Stimulated activated CD8-positive, alpha-beta memory T cell treated with anti-CD3 and anti-CD28 coated beads, Interleukin-15, amount 100 ng/mL, for 4 hours (primary cell): Measurements from ENCODE around the gene KRTAP10-10.
"Not testable (repeated sequence)": the region's sequence is repeated elsewhere in the genome, so short reads cannot be mapped to it uniquely, and the experiment has no call there.

Experiments used
- DNase-seq, 2 donors: peaks; one replicate each; pipeline ENCODE4 v3.0.0-alpha.2; 2020; ENCODE audit warnings: low read depth in 2 of 2

Gene KRTAP10-10, protein sequence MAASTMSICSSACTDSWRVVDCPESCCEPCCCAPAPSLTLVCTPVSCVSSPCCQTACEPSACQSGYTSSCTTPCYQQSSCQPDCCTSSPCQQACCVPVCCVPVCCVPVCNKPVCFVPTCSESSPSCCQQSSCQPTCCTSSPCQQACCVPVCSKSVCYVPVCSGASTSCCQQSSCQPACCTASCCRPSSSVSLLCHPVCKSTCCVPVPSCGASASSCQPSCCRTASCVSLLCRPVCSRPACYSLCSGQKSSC

DNA sequence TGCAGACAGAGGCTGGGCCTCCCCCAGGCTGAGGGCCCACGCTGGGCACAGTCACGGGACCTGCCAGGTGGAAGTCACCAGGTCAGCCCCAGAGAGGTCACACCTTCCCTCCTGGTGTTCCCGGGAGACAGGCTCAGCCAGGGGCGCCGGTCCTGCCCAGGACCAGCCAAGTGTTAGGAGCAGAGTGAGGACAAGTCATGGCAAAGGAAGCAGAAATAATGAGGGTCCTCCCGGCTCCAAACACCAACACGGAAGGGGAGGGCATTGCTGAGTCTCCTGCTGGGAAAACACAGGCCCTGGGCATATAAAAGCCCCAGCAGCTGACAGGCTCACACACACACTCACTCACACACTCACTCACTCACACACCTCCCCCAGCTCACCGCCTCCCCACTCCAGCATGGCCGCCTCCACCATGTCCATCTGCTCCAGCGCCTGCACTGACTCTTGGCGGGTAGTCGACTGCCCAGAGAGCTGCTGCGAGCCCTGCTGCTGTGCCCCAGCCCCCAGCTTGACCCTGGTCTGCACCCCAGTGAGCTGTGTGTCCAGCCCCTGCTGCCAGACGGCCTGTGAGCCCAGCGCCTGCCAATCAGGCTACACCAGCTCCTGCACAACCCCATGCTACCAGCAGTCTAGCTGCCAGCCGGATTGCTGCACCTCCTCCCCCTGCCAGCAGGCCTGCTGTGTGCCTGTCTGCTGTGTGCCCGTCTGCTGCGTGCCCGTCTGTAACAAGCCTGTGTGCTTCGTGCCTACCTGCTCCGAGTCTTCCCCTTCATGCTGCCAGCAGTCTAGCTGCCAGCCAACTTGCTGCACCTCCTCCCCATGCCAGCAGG lies at the start of gene KRTAP10-10:
Gene KRTAP10-10 (plus strand): TSS at position 339 of the 833 bp plus-strand sequence. CDS start 62 bp downstream, at position 401.
- DNase-seq: no peak

DNA sequence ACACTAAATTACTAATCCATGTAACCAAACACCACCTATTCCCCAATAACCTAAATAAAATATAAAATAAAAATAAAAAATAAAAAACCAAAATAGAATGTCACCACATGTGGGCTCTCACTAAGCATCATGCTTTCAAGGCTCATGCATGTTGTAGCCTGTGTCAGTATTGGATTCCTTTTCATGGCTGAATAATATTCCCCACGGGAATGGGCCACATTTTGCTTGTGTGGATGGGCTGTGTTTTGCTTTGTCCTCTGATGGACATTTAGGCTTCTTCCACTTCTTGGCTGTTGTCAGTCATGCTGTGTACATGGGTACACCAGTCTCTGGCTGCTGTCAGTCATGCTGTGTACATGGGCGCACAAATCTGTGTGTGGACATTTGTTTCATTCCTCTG lies 48.1 kb upstream of the KRTAP10-10 start:
- no peak for DNase-seq

DNA sequence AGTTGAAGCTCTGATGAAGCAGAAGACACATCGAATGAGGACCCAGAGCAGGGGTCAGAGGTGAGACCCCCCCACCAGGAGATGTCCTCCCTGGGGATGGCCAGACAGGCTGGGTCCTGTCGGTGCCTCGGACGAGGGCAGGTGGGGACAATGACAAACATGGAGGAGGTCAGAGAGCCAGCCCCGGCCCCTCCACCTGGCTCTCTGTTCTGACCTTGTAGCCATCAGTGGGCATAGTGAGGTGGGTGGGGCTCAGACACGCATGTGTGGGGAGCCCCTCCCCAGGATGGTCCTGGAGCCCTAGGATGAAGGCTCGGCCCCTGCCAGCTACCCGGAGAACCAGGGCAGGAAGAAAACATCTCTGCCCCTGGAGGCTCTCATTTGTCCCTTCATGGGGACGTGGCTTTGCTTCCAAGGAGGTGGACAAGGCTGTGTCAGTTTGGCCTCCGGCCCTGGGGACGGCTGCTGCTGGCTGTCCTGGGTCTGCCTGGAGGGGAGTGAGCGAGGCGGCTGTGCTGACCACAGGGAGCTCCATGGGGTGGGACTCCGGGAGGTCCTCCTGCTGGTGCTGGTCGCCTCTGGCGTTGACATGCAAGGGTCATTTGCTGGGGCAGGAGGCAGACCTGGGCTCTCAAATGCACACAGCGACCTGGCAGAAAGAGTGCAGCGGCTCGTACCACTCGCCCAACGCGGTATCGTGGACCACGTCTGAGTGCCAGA lies 47.4 kb upstream of the KRTAP10-10 start:
- no peak for DNase-seq

DNA sequence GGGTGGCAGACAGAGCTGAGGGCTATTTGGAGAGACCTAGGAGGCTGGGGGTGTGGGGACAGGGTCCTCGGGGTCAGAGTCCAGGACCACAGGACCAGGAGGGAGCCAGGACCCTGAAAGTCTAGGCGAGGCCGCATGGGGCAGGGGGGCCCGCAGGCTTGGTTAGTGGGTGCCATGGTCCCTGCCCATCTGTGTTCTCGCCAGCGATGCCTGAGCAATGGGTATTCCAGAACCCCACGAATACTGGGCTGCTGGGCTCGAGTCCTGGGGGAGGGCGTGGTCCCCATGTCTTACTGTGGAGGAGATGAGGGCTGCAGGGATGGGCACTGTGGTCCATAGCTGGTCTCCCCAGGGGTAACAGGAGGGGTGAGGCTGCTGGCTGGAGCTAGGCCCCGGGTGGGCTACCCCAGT lies 46.8 kb upstream of the KRTAP10-10 start:
- DNase-seq: no peak

DNA sequence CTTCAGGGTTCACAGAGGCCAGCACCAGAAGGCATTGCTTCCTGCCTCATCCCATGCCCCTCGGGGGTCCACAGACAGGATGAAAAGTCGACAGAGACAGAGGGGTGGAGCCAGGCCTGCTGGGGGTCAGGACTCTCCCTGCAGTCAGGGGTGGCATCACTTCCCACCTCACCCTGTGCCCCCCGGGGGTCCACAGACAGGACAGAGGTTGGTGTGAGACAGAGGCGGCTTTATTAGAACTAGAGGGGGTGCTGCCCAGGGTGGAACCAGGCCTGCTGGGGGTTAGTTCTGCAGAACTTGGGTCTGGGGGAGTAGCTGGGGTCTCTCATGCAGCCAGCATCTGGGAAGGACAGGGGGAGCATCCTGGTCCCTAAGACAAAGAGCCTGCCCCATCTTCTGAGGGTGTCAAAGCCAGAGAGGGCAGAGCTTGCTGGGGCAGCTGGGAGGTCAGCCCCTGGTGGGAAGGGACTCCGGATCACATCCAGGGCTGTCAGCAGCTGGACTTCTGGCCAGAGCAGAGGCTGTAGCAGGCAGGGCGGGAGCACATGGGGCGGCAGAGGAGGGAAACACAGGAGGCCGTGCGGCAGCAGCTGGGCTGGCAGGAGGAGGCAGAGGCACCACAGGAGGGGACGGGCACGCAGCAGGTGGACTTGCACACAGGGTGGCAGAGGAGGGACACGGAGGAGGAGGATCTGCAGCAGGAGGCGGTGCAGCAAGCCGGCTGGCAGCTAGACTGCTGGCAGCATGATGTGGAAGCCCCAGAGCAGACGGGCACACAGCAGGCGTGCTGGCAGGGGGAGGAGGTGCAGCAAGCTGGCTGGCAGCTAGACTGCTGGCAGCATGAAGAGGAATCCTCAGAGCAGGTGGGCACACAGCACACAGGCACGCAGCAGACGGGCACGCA lies 46.0 kb upstream of the KRTAP10-10 start:
- DNase-seq: not testable (repeated sequence)

DNA sequence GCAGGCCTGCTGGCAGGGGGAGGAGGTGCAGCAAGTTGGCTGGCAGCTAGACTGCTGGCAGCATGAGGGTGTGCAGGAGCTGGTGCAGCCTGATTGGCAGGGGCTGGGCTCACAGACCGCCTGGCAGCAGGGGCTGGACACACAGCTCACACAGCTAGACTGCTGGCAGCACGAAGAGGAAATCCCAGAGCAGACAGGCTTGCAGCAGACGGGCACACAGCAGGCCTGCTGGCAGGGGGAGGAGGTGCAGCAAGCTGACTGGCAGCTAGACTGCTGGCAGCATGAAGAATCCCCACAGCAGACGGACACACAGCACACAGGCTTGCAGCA lies 45.4 kb upstream of the KRTAP10-10 start:
- DNase-seq: not testable (repeated sequence)

DNA sequence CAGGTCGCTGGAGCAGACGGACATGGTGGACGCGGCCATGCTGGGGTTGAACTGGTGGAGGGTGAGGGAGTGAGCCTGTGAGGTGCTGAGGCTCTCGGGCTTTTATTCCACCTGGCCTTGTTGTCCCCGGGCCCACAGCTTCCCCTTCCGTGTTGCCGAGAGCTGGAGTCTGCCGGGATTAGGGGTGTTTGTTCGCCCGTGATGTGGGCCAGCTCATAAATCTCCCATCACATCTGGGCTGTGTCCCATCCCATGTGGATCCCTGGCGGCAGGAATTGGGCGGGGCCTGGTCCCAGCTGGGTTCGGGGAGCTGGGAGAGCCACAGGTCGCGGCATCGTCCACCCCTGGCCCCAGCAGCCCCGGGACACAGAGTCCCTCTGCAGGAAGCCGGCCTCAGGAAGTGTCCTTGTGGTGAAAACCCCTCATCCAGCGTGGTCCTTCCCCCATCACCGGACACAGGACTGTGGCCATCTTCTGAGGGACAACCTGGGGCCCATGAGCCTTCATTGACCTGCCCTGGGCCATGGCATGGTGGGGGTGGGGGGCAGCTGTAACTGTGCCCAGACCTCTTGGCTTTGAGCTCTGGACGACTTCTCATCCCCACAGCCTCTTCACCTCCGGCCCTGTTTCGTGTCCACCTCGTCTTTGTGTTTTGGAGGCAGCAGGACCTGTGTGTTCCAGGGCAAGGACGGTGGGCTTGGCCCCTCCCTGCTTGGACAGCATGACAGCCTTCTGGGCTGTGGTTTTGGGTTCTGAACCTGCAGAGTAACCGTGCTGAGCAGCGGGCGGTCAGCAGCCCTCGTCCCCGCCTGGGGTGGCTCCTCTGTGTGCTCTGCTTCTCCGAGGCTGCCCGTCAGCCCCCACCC lies 44.5 kb upstream of the KRTAP10-10 start, which contains the start of gene KRTAP10-6:
Gene KRTAP10-6 (minus strand): TSS at position 60 of the 866 bp plus-strand sequence. CDS start 21 bp downstream, at position 39.
- no peak for DNase-seq

DNA sequence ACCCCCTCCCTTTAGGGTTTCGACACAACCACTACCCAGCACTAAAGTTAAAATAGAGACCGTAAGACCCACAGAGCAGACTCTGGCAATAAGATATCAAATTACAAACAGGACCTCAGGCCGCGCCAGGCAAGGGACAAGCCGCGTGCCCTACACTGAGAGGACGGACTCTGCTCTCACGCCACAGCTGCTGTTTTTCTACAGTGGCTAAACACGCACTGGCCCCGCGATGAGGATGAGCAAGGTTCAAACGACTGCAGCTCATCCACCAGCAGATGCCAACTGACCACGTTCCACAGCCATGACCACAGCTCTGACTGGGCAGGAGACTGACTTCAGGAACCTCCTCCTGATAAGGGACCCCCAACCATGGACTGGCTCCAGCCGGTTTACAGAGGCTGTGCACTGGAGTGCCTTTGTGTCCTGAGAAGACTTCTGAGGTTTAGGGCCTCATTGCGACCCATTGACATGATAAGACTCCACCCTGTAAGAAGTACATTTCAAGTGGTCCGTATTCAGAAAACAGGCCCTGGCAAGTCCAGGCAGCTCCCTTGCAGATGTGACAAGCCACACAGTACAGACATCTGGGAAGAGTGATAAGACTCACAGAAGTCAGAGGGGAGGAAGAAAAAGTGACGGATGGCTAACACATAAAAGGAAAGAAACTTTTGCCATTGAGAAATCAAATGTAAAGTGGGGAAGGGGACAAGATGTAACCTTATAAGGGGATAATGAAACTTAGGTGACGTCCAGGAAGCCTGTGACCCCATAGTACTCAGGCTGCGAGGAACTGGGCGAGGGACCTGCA lies 43.4 kb upstream of the KRTAP10-10 start:
- no peak for DNase-seq

DNA sequence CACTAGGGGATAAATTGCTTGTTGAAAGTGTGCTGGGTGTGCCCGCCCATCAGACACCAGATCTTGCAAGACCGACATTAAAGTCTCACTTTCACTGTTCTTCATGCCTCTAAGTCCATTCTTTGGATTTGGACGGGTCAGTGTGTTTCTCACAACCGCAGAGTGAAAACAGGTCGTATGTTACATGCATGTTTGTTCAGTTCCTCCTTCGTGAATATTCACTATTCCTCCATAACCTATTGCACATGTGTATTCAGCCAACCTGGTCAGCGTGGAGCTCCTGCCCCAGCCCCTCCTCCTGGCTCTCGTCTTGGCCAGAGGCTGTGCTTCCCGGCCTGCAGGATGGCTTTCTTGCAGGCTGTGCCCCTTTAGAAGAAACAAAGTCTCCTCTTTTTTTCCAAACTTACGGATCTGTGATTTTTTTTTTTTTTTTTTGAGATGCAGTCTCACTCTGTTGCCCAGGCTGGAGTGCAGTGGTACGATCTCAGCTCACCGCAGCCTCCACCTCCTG lies 42.7 kb upstream of the KRTAP10-10 start:
- no peak for DNase-seq

DNA sequence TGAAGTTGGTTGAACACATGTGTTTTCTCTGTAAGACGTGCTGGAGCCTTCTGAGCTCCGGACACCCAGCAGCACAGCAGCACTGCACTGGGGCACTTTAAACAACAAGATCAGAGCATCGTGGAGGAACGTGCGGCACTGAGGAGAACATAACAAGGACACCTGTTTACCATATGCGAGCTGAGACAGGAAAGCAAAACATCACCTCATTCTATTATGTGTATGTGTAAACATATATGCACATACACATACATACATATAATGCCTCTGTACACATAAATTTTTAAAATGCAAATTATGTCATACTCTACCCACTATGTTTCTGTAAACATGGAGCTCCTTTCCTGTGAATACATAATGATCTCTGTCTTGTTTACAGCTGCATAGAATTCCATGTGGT lies 41.6 kb upstream of the KRTAP10-10 start:
- DNase-seq: no peak

DNA sequence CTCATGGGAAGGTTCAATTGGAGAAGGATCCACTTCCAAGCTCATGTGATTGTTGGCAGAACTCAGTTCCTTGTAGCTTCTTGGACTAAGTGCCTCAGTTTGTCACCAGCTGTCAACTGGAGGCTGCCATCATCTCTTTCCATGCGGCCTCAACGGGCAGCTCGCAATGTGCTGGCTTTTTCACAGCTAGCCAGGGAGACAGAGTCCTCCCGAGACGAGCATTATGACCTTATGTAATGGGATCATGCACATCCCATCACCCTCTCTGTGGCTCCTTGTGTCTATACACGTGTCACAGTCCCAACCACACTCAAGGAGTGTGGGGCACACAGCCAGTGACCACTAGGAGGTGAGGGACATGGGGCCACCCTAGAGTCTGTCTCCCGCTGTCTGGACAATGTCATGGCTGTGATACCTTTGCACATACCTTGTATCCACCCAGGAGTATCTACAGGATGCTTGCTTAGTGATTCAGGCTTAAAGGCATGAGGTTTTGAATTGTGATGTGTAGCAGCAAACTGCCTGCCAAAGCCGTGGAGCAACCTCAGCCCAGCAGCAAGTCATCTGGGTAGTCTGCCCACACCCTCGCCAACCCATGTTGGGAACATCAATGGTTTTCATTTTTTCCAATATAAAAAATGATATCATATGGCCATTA lies 41.0 kb upstream of the KRTAP10-10 start:
- DNase-seq: no peak

DNA sequence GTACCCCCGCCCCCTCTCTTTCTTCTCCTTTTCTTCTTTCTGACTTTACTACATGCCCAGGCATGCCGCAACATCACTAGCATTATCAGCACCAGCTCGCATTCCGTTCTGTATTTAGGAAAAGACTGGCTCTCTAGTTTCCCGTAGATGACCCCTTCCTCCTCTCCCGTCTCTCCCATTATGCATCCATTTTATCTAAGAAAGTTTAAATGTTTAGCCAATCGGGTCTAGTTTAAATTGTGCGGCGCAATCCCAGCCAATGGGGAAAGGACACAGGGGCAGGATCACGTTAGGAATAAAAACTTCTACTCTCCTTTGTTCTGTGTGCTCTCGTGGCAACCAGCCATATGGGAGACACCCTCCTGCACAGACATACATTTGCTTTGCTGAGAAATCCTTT lies 39.1 kb upstream of the KRTAP10-10 start:
- DNase-seq: no peak

DNA sequence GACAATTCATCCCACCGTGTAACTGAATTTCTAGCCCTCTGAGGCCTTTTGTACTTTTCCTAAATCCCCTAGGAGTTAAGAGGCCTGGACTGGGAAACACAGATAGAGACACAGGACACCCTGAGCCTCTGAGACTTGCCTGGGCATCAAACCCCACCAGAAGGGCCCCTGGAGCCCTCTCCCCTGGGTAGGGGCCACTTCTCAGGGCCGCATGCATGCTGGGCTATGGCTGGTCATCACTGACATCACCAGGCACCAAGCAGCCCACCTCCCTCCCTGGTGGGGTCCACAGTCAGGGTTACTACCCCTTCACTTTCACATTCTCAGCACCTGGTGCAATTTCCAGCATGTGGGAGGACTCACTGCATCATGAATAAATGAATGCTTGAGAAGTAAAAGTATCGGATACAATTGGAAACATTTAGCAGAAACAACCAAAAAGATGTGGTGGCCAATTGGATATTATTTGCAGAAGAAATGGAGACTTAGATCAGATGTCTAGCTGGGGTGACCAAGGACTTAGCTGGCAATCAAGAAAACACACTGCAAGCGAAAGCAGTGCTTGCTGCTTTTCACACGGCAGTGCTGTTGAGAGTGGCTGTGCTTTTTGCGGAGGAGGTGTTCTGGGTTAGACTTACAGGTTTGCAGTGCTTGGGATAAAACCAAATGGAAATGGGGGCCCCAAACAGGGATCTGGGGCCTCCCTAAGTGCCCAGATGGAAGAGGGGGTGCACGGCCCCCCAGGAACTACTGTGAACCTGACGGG lies 37.7 kb upstream of the KRTAP10-10 start:
- DNase-seq: no peak

DNA sequence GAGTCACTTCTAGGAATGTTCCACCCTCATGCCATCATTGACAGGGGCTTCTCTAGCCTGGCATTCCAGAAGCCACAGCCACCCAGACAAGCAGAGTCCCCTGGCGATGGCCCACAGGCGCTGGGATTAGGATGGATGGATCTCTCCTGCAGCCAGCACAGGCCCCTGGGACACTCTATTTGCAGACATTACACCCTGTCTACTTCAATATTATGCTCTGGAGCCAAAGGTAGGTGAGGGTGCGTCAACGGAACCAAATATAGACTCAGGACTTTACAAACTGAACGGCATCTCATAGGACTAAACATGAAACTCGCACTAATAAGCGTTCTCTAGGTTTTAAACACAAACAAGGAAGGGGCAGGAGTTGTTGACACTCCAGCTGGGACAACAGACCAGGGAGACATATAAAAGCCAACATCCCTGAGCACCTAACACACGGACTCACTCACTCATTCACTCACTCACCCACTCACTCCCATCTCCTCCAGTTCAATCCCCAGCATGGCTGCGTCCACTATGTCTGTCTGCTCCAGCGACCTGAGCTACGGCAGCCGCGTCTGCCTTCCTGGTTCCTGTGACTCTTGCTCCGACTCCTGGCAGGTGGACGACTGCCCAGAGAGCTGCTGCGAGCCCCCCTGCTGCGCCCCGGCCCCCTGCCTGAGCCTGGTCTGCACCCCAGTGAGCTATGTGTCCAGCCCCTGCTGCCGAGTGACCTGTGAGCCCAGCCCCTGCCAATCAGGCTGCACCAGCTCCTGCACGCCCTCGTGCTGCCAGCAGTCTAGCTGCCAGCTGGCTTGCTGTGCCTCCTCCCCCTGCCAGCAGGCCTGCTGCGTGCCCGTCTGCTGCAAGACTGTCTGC lies 36.8 kb upstream of the KRTAP10-10 start, which contains the start of gene KRTAP10-7:
Gene KRTAP10-7 (plus strand): TSS at position 480 of the 861 bp plus-strand sequence. CDS start 25 bp downstream, at position 505.
- DNase-seq: not testable (repeated sequence)

DNA sequence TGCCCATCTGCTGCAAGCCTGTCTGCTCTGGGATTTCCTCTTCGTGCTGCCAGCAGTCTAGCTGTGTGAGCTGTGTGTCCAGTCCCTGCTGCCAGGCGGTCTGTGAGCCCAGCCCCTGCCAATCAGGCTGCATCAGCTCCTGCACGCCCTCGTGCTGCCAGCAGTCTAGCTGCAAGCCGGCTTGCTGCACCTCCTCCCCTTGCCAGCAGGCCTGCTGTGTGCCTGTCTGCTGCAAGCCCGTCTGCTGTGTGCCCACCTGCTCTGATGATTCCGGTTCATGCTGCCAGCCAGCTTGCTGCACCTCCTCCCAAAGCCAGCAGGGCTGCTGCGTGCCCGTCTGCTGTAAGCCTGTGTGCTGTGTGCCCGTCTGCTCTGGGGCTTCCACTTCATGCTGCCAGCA lies 36.1 kb upstream of the KRTAP10-10 start:
- DNase-seq: not testable (repeated sequence)

DNA sequence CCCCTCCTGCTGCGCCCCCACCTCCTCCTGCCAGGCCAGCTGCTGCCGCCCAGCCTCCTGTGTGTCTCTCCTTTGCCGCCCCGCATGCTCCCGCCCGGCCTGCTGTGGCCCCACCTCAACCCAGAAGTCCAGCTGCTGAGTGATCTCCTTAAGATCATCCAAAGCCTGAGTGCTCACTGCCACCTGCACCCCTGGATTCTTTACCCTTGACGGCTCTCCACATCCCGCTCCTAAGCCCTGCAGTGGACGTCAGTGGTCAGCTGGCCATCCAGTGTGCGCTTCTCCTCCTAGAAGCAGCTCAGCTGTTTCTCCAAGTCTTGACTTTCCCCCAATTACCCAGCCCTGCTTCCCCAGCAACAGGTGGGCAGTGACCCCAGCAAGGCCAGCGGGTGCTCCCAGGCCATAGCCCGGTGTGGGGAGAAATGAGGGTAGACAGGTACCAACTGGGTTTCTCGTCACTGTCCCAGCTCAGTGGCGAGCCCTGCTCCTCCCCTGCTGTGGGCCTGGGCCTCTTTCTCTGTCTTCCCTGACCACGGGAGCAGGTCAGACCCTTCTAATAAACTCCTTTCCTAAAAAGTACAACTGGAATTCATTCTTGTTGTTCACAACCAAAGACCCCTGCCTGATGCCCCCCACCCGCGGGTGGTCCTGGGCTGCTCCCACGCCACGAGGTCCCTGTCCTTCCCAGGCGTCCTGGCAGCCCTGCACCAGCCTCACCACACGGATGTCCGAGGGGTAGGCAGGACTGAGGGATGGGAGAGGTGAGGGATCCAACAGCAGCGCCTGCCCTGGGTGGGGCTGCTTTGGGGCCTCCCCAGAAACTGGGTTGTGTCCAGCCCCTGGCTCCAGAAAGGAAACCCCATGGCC lies 35.3 kb upstream of the KRTAP10-10 start:
- no peak for DNase-seq
